HG03439 (cell line): ENCODE results near the gene WWOX.
"Not testable (repeated sequence)": the region's sequence is repeated elsewhere in the genome, so short reads cannot be mapped to it uniquely, and the experiment has no call there.

Source experiments
- ATAC-seq: cut with Tn5 transposase; IDR thresholded peaks from one replicate; pipeline ENCODE4 v1.9.1; 2021; ENCODE audit warnings: mild to moderate bottlenecking, moderate library complexity; ENCODE audit not compliant: unreplicated experiment

WWOX gene

GRCh38 chr16:79202977-79203376 lies 1103.5 kb downstream of the WWOX start:
- ATAC-seq, result no peak

GRCh38 chr16:79204486-79204885 lies 1105.0 kb downstream of the WWOX start:
- no peak for ATAC-seq

GRCh38 chr16:79206889-79207288 lies 1107.4 kb downstream of the WWOX start:
- ATAC-seq, result no peak

GRCh38 chr16:79209308-79209707 lies 1109.9 kb downstream of the WWOX start:
- no peak for ATAC-seq

GRCh38 chr16:79210607-79211006 lies 1111.2 kb downstream of the WWOX start:
- ATAC-seq, result no peak

- no peak for ATAC-seq
These were observed 1112.1 kb downstream of the WWOX start for GRCh38 chr16:79211586-79211985.

- ATAC-seq, result no peak
These were observed 1112.8 kb downstream of the WWOX start for GRCh38 chr16:79212114-79212791.

GRCh38 chr16:79213214-79213613 lies 1113.8 kb downstream of the WWOX start:
- no peak for ATAC-seq

GRCh38 chr16:79215289-79215688 lies 1115.8 kb downstream of the WWOX start:
- no peak for ATAC-seq

GRCh38 chr16:79217375-79218011 lies 1118.0 kb downstream of the WWOX start:
- no peak for ATAC-seq

GRCh38 chr16:79218351-79218750 lies 1118.9 kb downstream of the WWOX start:
- ATAC-seq, result no peak

GRCh38 chr16:79225994-79226393 lies 1126.5 kb downstream of the WWOX start:
- not testable (repeated sequence) for ATAC-seq

- ATAC-seq, result no peak
These were observed 1129.9 kb downstream of the WWOX start for GRCh38 chr16:79229361-79229760.

- ATAC-seq, result not testable (repeated sequence)
These were observed 1146.2 kb downstream of the WWOX start for GRCh38 chr16:79245700-79246099.

GRCh38 chr16:79247386-79247785 lies 1147.9 kb downstream of the WWOX start:
- no peak for ATAC-seq

GRCh38 chr16:79248351-79248750 lies 1148.9 kb downstream of the WWOX start:
- no peak for ATAC-seq

GRCh38 chr16:79250502-79251098 lies 1151.1 kb downstream of the WWOX start:
- no peak for ATAC-seq

- ATAC-seq, result no peak
These were observed 1153.7 kb downstream of the WWOX start for GRCh38 chr16:79253100-79253631.

- ATAC-seq, result no peak
These were observed 1158.6 kb downstream of the WWOX start for GRCh38 chr16:79257953-79258490.

- ATAC-seq, result not testable (repeated sequence)
These were observed 1161.4 kb downstream of the WWOX start for GRCh38 chr16:79260890-79261289.

- ATAC-seq, result no peak
These were observed 1162.1 kb downstream of the WWOX start for GRCh38 chr16:79261481-79261940.
